HEK293 (cell line): ENCODE data around the gene CDK2AP2.

Experiments
- BCL11A ChIP-seq: fragments of 450-650 bp; formaldehyde crosslinking; IDR thresholded peaks from 2 replicates; pipeline ENCODE4 v1.5.1; 2016; ENCODE audit warnings: low read depth, missing biosample characterization, missing genetic modification characterization
- ZNF2 ChIP-seq: fragments of 450-650 bp; formaldehyde crosslinking; IDR thresholded peaks from 2 replicates; pipeline ENCODE4 v1.5.1; 2016; ENCODE audit warnings: missing biosample characterization, missing genetic modification characterization
- ZNF350 ChIP-seq: fragments of 450-650 bp; formaldehyde crosslinking; IDR thresholded peaks from 2 replicates; pipeline ENCODE4 v1.5.0; 2017; ENCODE audit warnings: missing biosample characterization, mild to moderate bottlenecking, missing genetic modification characterization
- ZNF544 ChIP-seq: fragments of 450-650 bp; formaldehyde crosslinking; IDR thresholded peaks from 2 replicates; pipeline ENCODE4 v1.5.0; 2017; ENCODE audit warnings: missing biosample characterization, missing genetic modification characterization
- TF ChIP-seq, protein P1 (sequence below): fragments of 450-650 bp; formaldehyde crosslinking; IDR thresholded peaks from 2 replicates; pipeline ENCODE4 v1.5.1; 2016; ENCODE audit warnings: missing biosample characterization, missing genetic modification characterization
- TF ChIP-seq, protein P2 (sequence below): fragments of 450-650 bp; formaldehyde crosslinking; IDR thresholded peaks from 2 replicates; pipeline ENCODE4 v1.5.1; 2017; ENCODE audit warnings: missing biosample characterization, missing genetic modification characterization

DNA sequence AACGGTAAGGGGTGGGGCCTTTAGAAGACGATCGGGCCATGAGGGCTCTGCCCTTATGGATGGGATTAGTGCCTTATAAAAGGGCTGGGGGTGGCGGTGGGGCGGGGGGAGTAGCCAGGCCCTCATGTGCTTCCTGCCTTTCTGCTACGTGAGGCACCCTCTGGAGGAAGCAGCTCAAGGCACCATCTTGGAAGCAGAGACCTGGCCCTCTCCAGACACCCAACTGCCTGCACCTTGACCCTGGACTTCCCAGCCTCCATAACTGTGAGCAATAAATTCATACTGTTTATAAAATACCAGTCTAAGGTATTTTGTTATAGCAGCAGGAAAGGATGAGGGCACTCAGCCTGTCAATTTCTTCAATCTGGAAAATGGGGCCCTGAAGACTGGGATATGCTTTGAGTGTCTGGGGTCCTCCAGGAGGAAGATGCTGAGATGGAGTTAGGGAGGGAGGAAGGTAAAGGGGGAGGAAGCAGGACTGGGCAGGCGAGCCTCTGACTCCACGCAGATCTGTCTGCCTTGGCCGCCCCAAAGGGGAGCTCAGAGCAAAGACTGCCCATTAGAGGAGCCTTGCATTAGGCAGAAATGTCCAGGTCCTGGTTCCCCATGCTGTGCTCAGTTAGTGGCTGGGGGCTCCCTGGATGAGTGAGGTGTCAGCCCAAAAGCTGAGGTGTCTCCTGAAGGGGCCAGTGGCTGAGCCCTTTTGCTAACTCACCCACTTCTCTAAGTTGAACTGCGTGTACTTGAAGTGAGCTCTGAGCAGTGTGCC, 10.0 kb upstream of the CDK2AP2 start:
- TF ChIP-seq ZNF350 (tag by site-specific recombination) (no peak), BCL11A (tag by site-specific recombination) (no peak), ZNF2 (tag by site-specific recombination) (no peak), ZNF544 (no peak)
- TF ChIP-seq, protein P1, sequence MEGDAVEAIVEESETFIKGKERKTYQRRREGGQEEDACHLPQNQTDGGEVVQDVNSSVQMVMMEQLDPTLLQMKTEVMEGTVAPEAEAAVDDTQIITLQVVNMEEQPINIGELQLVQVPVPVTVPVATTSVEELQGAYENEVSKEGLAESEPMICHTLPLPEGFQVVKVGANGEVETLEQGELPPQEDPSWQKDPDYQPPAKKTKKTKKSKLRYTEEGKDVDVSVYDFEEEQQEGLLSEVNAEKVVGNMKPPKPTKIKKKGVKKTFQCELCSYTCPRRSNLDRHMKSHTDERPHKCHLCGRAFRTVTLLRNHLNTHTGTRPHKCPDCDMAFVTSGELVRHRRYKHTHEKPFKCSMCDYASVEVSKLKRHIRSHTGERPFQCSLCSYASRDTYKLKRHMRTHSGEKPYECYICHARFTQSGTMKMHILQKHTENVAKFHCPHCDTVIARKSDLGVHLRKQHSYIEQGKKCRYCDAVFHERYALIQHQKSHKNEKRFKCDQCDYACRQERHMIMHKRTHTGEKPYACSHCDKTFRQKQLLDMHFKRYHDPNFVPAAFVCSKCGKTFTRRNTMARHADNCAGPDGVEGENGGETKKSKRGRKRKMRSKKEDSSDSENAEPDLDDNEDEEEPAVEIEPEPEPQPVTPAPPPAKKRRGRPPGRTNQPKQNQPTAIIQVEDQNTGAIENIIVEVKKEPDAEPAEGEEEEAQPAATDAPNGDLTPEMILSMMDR: no peak
- TF ChIP-seq, protein P2, sequence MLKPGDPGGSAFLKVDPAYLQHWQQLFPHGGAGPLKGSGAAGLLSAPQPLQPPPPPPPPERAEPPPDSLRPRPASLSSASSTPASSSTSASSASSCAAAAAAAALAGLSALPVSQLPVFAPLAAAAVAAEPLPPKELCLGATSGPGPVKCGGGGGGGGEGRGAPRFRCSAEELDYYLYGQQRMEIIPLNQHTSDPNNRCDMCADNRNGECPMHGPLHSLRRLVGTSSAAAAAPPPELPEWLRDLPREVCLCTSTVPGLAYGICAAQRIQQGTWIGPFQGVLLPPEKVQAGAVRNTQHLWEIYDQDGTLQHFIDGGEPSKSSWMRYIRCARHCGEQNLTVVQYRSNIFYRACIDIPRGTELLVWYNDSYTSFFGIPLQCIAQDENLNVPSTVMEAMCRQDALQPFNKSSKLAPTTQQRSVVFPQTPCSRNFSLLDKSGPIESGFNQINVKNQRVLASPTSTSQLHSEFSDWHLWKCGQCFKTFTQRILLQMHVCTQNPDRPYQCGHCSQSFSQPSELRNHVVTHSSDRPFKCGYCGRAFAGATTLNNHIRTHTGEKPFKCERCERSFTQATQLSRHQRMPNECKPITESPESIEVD (tag by site-specific recombination): no peak
